Loucy (cell line): ENCODE results near the gene ST3GAL3.

Source experiments
- H2AFZ ChIP-seq: fragments of 200-600 bp; sonication (generic); 2 replicates; pipeline ENCODE4 v1.6.0; 2016; ENCODE audit warnings: antibody characterized with exemption, mild to moderate bottlenecking, low read length, moderate library complexity
- H3F3A ChIP-seq: fragments of 200-600 bp; 2 replicates; pipeline ENCODE4 v1.6.0; 2016; ENCODE audit warnings: antibody characterized with exemption, low read depth, mild to moderate bottlenecking
- H3K27me3 ChIP-seq: fragments of 200-600 bp; sonication (generic); 2 replicates; pipeline ENCODE4 v1.6.1; 2014; ENCODE audit warnings: low read length, mild to moderate bottlenecking; ENCODE audit not compliant: insufficient read depth, poor library complexity, severe bottlenecking
- H3K36me3 ChIP-seq: fragments of 200-600 bp; sonication (generic); 2 replicates; pipeline ENCODE4 v1.6.1; 2016; ENCODE audit warnings: low read length; ENCODE audit not compliant: insufficient read depth
- H3K4me1 ChIP-seq: fragments of 200-600 bp; sonication (generic); 2 replicates; pipeline ENCODE4 v1.5.1; 2014; ENCODE audit warnings: low read length, mild to moderate bottlenecking; ENCODE audit not compliant: insufficient read depth, poor library complexity, severe bottlenecking
- H3K4me2 ChIP-seq: fragments of 200-600 bp; sonication (generic); 2 replicates; pipeline ENCODE4 v1.6.0; 2014; ENCODE audit warnings: antibody characterized with exemption, low read length, low read depth, mild to moderate bottlenecking; ENCODE audit not compliant: poor library complexity, severe bottlenecking
- H3K4me3 ChIP-seq: fragments of 200-600 bp; sonication (generic); 2 replicates; pipeline ENCODE4 v1.5.1; 2014; ENCODE audit warnings: low read length, mild to moderate bottlenecking, mixed read lengths; ENCODE audit not compliant: poor library complexity, severe bottlenecking
- H3K79me2 ChIP-seq: fragments of 200-600 bp; sonication (generic); 2 replicates; pipeline ENCODE4 v1.6.1; 2014; ENCODE audit warnings: low read length; ENCODE audit not compliant: insufficient read depth
- H3K9ac ChIP-seq: fragments of 200-600 bp; sonication (generic); 2 replicates; pipeline ENCODE4 v1.6.0; 2014; ENCODE audit warnings: mild to moderate bottlenecking, low read depth, low read length, moderate library complexity; ENCODE audit not compliant: poor library complexity, severe bottlenecking
- H3K9me2 ChIP-seq: fragments of 200-600 bp; sonication (generic); replicated peaks from 2 replicates; pipeline ENCODE4 v1.6.1; 2016; ENCODE audit warnings: low read depth, low read length, mixed read lengths
- H3K9me3 ChIP-seq: fragments of 200-600 bp; sonication (generic); 2 replicates; pipeline ENCODE4 v1.6.1; 2014; ENCODE audit warnings: mild to moderate bottlenecking, antibody characterized with exemption, low read length, low read depth; ENCODE audit not compliant: insufficient read depth
- H4K20me1 ChIP-seq: fragments of 200-600 bp; sonication (generic); 2 replicates; pipeline ENCODE4 v1.6.0; 2014; ENCODE audit warnings: antibody characterized with exemption, low read length, mild to moderate bottlenecking; ENCODE audit not compliant: insufficient read depth, poor library complexity, severe bottlenecking
- CTCF ChIP-seq: fragments of 200-600 bp; sonication (generic); conservative IDR thresholded peaks from 2 replicates; pipeline ENCODE4 v1.5.1; 2014; ENCODE audit warnings: mild to moderate bottlenecking, antibody characterized with exemption, low read length
- EZH2phosphoT487 ChIP-seq: fragments of 200-600 bp; IDR thresholded peaks from 2 replicates; pipeline ENCODE4 v1.6.1; 2018; ENCODE audit warnings: antibody characterized with exemption, mild to moderate bottlenecking, moderate library complexity, borderline replicate concordance

The ST3GAL3 gene

GRCh38 chr1:43952731-43953346, 245.5 kb downstream of the ST3GAL3 start:
- peaks cover 7% of the 10 kb centered on the region for H3K79me2 ChIP-seq
- no peaks in the 10 kb centered on the region for H3K27me3 ChIP-seq
- no peak overlapping the region for H3K4me2 ChIP-seq
- no peak overlapping the region for H3K9ac ChIP-seq
- TF ChIP-seq EZH2phosphoT487 (no peak), CTCF (no peak)
- no peaks in the 10 kb centered on the region for H3K36me3 ChIP-seq
- no peaks in the 10 kb centered on the region for H3K9me2 ChIP-seq
- peaks cover 7% of the 10 kb centered on the region for H3K4me1 ChIP-seq
- no peak overlapping the region for H3K4me3 ChIP-seq
- no peaks in the 10 kb centered on the region for H3F3A ChIP-seq
- H3K9me3 ChIP-seq = no peaks in the 10 kb centered on the region
- H4K20me1 ChIP-seq = no peaks in the 10 kb centered on the region
- no peak overlapping the region for H2AFZ ChIP-seq

DNA sequence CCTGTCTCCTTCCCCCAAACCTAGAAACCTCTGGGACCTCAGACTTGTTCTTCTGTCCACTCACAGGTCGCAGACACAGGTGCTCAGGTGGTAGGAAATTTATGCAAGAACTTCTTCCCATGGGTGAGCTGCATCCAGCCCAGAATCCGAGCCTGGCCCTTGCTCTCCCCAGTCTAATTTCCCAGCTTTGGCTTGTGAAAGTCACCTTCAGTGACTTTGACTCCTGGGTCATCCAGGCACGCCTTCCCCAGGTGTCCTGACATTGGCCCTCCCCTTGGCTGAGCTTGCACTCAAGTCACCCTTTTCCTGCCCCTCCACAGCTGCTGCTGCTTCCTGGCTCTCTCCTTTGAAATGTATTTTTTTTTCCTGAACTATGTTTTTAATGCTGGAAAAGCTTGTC, 246.0 kb downstream of the ST3GAL3 start:
- no peak overlapping the region for H3K4me2 ChIP-seq
- TF ChIP-seq EZH2phosphoT487 (no peak), CTCF (no peak)
- H3K9me2 ChIP-seq = no peaks in the 10 kb centered on the region
- H4K20me1 ChIP-seq = no peaks in the 10 kb centered on the region
- H3K9me3 ChIP-seq = no peaks in the 10 kb centered on the region
- no peaks in the 10 kb centered on the region for H3K27me3 ChIP-seq
- H2AFZ ChIP-seq = no peak overlapping the region
- no peaks in the 10 kb centered on the region for H3K36me3 ChIP-seq
- no peaks in the 10 kb centered on the region for H3F3A ChIP-seq
- 0 out of 2 replicates have a peak, but pooled peaks cover 1% of the 10 kb centered on the region for H3K79me2 ChIP-seq
- no peak overlapping the region for H3K4me3 ChIP-seq
- peaks cover 3% of the 10 kb centered on the region for H3K4me1 ChIP-seq
- no peak overlapping the region for H3K9ac ChIP-seq

GRCh38 chr1:43954036-43954435, 246.7 kb downstream of the ST3GAL3 start:
- H3K4me2 ChIP-seq = no peak overlapping the region
- H3K79me2 ChIP-seq = no peaks in the 10 kb centered on the region
- no peaks in the 10 kb centered on the region for H3K9me2 ChIP-seq
- no peak overlapping the region for H2AFZ ChIP-seq
- H3K9ac ChIP-seq = no peak overlapping the region
- no peaks in the 10 kb centered on the region for H3K36me3 ChIP-seq
- H3K4me1 ChIP-seq = no peaks in the 10 kb centered on the region
- H3F3A ChIP-seq = no peaks in the 10 kb centered on the region
- H4K20me1 ChIP-seq = no peaks in the 10 kb centered on the region
- no peaks in the 10 kb centered on the region for H3K27me3 ChIP-seq
- H3K9me3 ChIP-seq = no peaks in the 10 kb centered on the region
- H3K4me3 ChIP-seq = no peak overlapping the region
- TF ChIP-seq EZH2phosphoT487 (no peak), CTCF (no peak)
